ENCODE measurements around the gene PPARG. TPM values are rescaled to one million over a fixed set of nuclear protein-coding genes. Genes with fewer than 3 reads are reported as not detected.

The PPARG gene
- total and polyA plus RNA-seq, 10 of the 15 experiments (the other 5 are each of a cell fraction or from before 2014, with no cell fraction given), result 0.06 to 0.86 (median 0.12) TPM; not detected in 5

- SMC1A ChIA-PET (ENCODE audit: uncharacterized antibody, unreplicated experiment), result no interaction called here
- RAD21 ChIA-PET (ENCODE audit: unreplicated experiment), result no interaction called here
- Histone ChIP-seq H3K27me3 (replicated peaks in 1 of 2; ENCODE audit: control insufficient read depth in 2 of 2, insufficient read depth in 2 of 2, low read length in 1 of 2) (0 out of 4 replicates have a peak, but pooled peaks cover 0 to 2% of the 10 kb centered on the region in 2 experiments), H4K20me1 (ENCODE audit: control insufficient read depth, insufficient read depth) (no peaks in the 10 kb centered on the region), H3K9me3 (replicated peaks; ENCODE audit: control insufficient read depth, insufficient read depth, low read length) (no peaks in the 10 kb centered on the region), H3K79me2 (ENCODE audit: control insufficient read depth, insufficient read depth, low read length) (no peaks in the 10 kb centered on the region), H3K9ac (ENCODE audit: control insufficient read depth, insufficient read depth, low read length) (no peak overlapping the region), H3K4me3 (no peak overlapping the region), H3K36me3 (ENCODE audit: control insufficient read depth in 2 of 2, insufficient read depth in 2 of 2, low read length in 1 of 2) (no peaks in the 10 kb centered on the region), H3K27ac (ENCODE audit: control insufficient read depth, insufficient read depth) (no peak overlapping the region), H3K4me2 (ENCODE audit: control insufficient read depth, insufficient read depth) (no peak overlapping the region), H3K4me1 (ENCODE audit: control insufficient read depth, insufficient read depth, low read length) (no peaks in the 10 kb centered on the region), H2AFZ (ENCODE audit: control insufficient read depth, low read depth, low read length) (no peak overlapping the region)
- intact Hi-C loops (cut with micrococcal nuclease; ENCODE audit: unreplicated experiment), result no loop called here
- no peak for FAIRE-seq
- no TSS peak for BruUV-seq (replicated peaks)
- DNase-seq (ENCODE audit: low read depth, low spot score), result no peak
- no peak for ATAC-seq
- 23% methylated on average over 3 of the region's 3 CpGs for WGBS (ENCODE audit: insufficient coverage, insufficient replicate concordance, low lambda C conversion rate, missing lambda C conversion rate)
- POLR2A ChIA-PET, result no interaction called here
- in situ Hi-C loops (cut with MboI), result no loop called here
- TF ChIP-seq NFYB (IDR thresholded peaks at IDR 0.05; ENCODE audit: insufficient read depth, low read depth, low read length) (no peak), PAX5 (IDR thresholded peaks at IDR 0.05; ENCODE audit: borderline replicate concordance, low read depth, low read length) (no peak), SUPT20H (IDR thresholded peaks at IDR 0.05; ENCODE audit: borderline replicate concordance, control insufficient read depth, low read depth, low read length) (no peak), PKNOX1 (IDR thresholded peaks at IDR 0.05) (no peak), IRF5 (IDR thresholded peaks at IDR 0.05; ENCODE audit: borderline replicate concordance) (no peak), SMAD5 (IDR thresholded peaks at IDR 0.05; ENCODE audit: low read depth) (no peak), FOXM1 (IDR thresholded peaks at IDR 0.05; ENCODE audit: low read depth, low read length) (no peak)
- CTCF ChIA-PET, result interaction anchor here (0.9 to 1.5 kb wide), 3 partner anchors 197 to 210 kb away, joined by 3 read pairs; no protein-coding TSS in a partner anchor
Measured at GRCh38 chr3:12347301-12347700, 58.4 kb downstream of the PPARG start.
